ENCODE data around the gene ZNHIT2.
A peak's percentile ranks its signal among the peaks of the same experiment; 100 is the strongest.

ZNHIT2 gene

GRCh38 chr11:65148657-65149056 lies 31.2 kb upstream of the ZNHIT2 start:
- DNase-seq (ENCODE audit: low read depth): no peak
- H3K4me3 ChIP-seq (ENCODE audit: low read length): no peak overlapping the region
- TF ChIP-seq CTCF (conservative IDR thresholded peaks at IDR 0.05; ENCODE audit: low read length): no peak

GRCh38 chr11:65147352-65148075 lies 30.0 kb upstream of the ZNHIT2 start:
- no peak overlapping the region for H3K4me3 ChIP-seq (ENCODE audit: low read length)
- DNase-seq (ENCODE audit: low read depth): no peak
- TF ChIP-seq CTCF (conservative IDR thresholded peaks at IDR 0.05; ENCODE audit: low read length): no peak

- no peak for TF ChIP-seq CTCF (conservative IDR thresholded peaks at IDR 0.05; ENCODE audit: low read length)
- DNase-seq (ENCODE audit: low read depth): no peak
- H3K4me3 ChIP-seq (ENCODE audit: low read length): no peak overlapping the region
These were observed 24.5 kb upstream of the ZNHIT2 start for GRCh38 chr11:65141896-65142494.

GRCh38 chr11:65136515-65137096 lies 19.1 kb upstream of the ZNHIT2 start:
- TF ChIP-seq CTCF (conservative IDR thresholded peaks at IDR 0.05; ENCODE audit: low read length): no peak
- H3K4me3 ChIP-seq (ENCODE audit: low read length): no peak overlapping the region
- DNase-seq (ENCODE audit: low read depth): no peak

- TF ChIP-seq CTCF (conservative IDR thresholded peaks at IDR 0.05; ENCODE audit: low read length): no peak
- H3K4me3 ChIP-seq (ENCODE audit: low read length): peak overlapping the region; percentile 94
- DNase-seq (ENCODE audit: low read depth): no peak
These were observed 18.2 kb upstream of the ZNHIT2 start for GRCh38 chr11:65135633-65136145.

GRCh38 chr11:65134952-65135632 lies 17.6 kb upstream of the ZNHIT2 start:
- TF ChIP-seq CTCF (conservative IDR thresholded peaks at IDR 0.05; ENCODE audit: low read length): no peak
- peak overlapping the region; percentile 94 for H3K4me3 ChIP-seq (ENCODE audit: low read length)
- DNase-seq (ENCODE audit: low read depth): peak; percentile 96

All from AG10803 (cell line).